HepG2 (cell line): ENCODE results near the gene SPRYD3. TPM values are rescaled to one million over a fixed set of nuclear protein-coding genes. Genes with fewer than 3 reads are reported as not detected.

Source experiments
- GABPA ChIP-seq, 2 experiments: IDR thresholded peaks; 2 replicates each; pipeline ENCODE4 v1.6.1; 2011 to 2016; ENCODE audit warnings: low read depth in 2 of 2, low read length in 1 of 2, missing biosample characterization in 1 of 2, missing genetic modification characterization in 1 of 2
- GATAD2A ChIP-seq: IDR thresholded peaks from 2 replicates; pipeline ENCODE4 v1.6.1; 2016
- GTF2F1 ChIP-seq: fragments of 150-350 bp; IDR thresholded peaks from 2 replicates; pipeline ENCODE4 v1.6.1; 2014; ENCODE audit warnings: low read length
- HDAC1 ChIP-seq: sonication (generic); formaldehyde crosslinking; IDR thresholded peaks from 2 replicates; pipeline ENCODE4 v1.5.1; 2020; ENCODE audit warnings: mild to moderate bottlenecking, missing genetic modification reagents
- HOXA5 ChIP-seq: sonication (generic); formaldehyde crosslinking; IDR thresholded peaks from 2 replicates; pipeline ENCODE4 v1.4.0; 2020; ENCODE audit warnings: missing genetic modification reagents
- HOXD1 ChIP-seq: sonication (generic); formaldehyde crosslinking; IDR thresholded peaks from 2 replicates; pipeline ENCODE4 v1.5.0; 2020; ENCODE audit warnings: missing genetic modification reagents
- IRF2 ChIP-seq: IDR thresholded peaks from 2 replicates; pipeline ENCODE4 v1.6.1; 2018; ENCODE audit warnings: missing genetic modification reagents, missing compliant biosample characterization
- NR2F6 ChIP-seq, 2 experiments: IDR thresholded peaks; 2 replicates each; pipeline ENCODE4 v1.6.1; 2016; ENCODE audit warnings: antibody characterized with exemption in 1 of 2, mild to moderate bottlenecking in 1 of 2
- RBFOX2 ChIP-seq: fragments of 200-400 bp; formaldehyde crosslinking; IDR thresholded peaks from 2 replicates; pipeline ENCODE4 v1.6.1; 2017; ENCODE audit warnings: low read depth, mild to moderate bottlenecking, low read length
- RFX1 ChIP-seq: fragments of 450-650 bp; IDR thresholded peaks from 2 replicates; pipeline ENCODE4 v1.6.1; 2017
- SAP130 ChIP-seq: IDR thresholded peaks from 2 replicates; pipeline ENCODE4 v1.6.1; 2016; ENCODE audit warnings: low read depth
- SIX4 ChIP-seq: sonication (generic); formaldehyde crosslinking; IDR thresholded peaks from 2 replicates; pipeline ENCODE4 v1.4.0; 2020; ENCODE audit warnings: missing genetic modification reagents
- ZBTB38 ChIP-seq: sonication (generic); formaldehyde crosslinking; IDR thresholded peaks from 2 replicates; pipeline ENCODE4 v1.5.1; 2020; ENCODE audit warnings: mild to moderate bottlenecking, missing genetic modification reagents
- ZNF383 ChIP-seq: sonication (generic); formaldehyde crosslinking; IDR thresholded peaks from 2 replicates; pipeline ENCODE4 v1.4.0; 2020; ENCODE audit warnings: missing genetic modification reagents, mild to moderate bottlenecking, borderline replicate concordance
- ZNF430 ChIP-seq: sonication (generic); formaldehyde crosslinking; IDR thresholded peaks from 2 replicates; pipeline ENCODE4 v1.9.0; 2021; ENCODE audit warnings: mild to moderate bottlenecking, missing genetic modification reagents
- ZNF607 ChIP-seq: sonication (generic); formaldehyde crosslinking; IDR thresholded peaks from 2 replicates; pipeline ENCODE4 v1.5.1; 2020; ENCODE audit warnings: missing genetic modification reagents, mild to moderate bottlenecking, borderline replicate concordance
- ZNF724P ChIP-seq: sonication (generic); formaldehyde crosslinking; IDR thresholded peaks from 2 replicates; pipeline ENCODE4 v1.8.0; 2022; ENCODE audit warnings: missing genetic modification reagents, borderline replicate concordance
- ZNF841 ChIP-seq: sonication (generic); formaldehyde crosslinking; IDR thresholded peaks from 2 replicates; pipeline ENCODE4 v1.8.1; 2023; ENCODE audit warnings: missing genetic modification reagents, borderline replicate concordance
- polyA plus RNA-seq, 8 experiments: library from polyadenylated mRNA; depleted of rRNA in 3 of 8; stranded (reverse) in 7 of 8; unstranded in 1 of 8; fragments of >200 nt; fragmentation: Illumina TruSeq in 4 of 8; extraction: Trizol in 4 of 8; gene quantifications; 2 replicates each; pipeline versions ENCODE4 v1.2.1 to v1.2.3, GENCODE V29; 2011 to 2016; ENCODE audit warnings: low read depth in 4 of 8, missing spikeins in 1 of 8, mixed read lengths in 1 of 8; ENCODE audit not compliant: insufficient read depth in 1 of 8
- total RNA-seq, 5 experiments: library from RNA; depleted of rRNA; stranded (reverse); fragments of >200 nt; fragmentation: Illumina TruSeq; extraction: Trizol; gene quantifications; 2 replicates each; pipeline ENCODE4 v1.2.3, GENCODE V29; 2016; ENCODE audit warnings: low read depth in 1 of 5
- TF ChIP-seq, protein P1 (sequence below): sonication (generic); formaldehyde crosslinking; IDR thresholded peaks from 2 replicates; pipeline ENCODE4 v1.4.0; 2020; ENCODE audit warnings: mild to moderate bottlenecking, missing genetic modification reagents
- TF ChIP-seq, protein P2 (sequence below): sonication (generic); formaldehyde crosslinking; IDR thresholded peaks from 2 replicates; pipeline ENCODE4 v1.4.0; 2020; ENCODE audit warnings: missing genetic modification reagents, borderline replicate concordance
- TF ChIP-seq, protein P3 (sequence below): sonication (generic); formaldehyde crosslinking; IDR thresholded peaks from 2 replicates; pipeline ENCODE4 v1.4.0; 2020; ENCODE audit warnings: missing genetic modification reagents
- TF ChIP-seq, protein P4 (sequence below): sonication (generic); IDR thresholded peaks from 2 replicates; pipeline ENCODE4 v1.6.1; 2016; ENCODE audit warnings: low read depth, borderline replicate concordance

Gene SPRYD3
- total and polyA plus RNA-seq, 2 of the 13 experiments (the other 11 are each of a cell fraction or from before 2014, with no cell fraction given): 9.0 to 9.2 TPM

- TF ChIP-seq IRF2 (CRISPR knock-in tag) (peak; percentile 37; the same call in 1 of the 2 replicates), HDAC1 (peak; percentile 65), ZNF841 (CRISPR knock-in tag) (no peak), GATAD2A (CRISPR knock-in tag) (peak; percentile 28), ZBTB38 (CRISPR knock-in tag) (peak; percentile 72; the same call in 1 of the 2 replicates), ZNF607 (CRISPR knock-in tag) (peak; percentile 35; the same call in 1 of the 2 replicates), NR2F6 (IDR thresholded peaks at IDR 0.05) (no peak), NR2F6 (CRISPR knock-in tag; IDR thresholded peaks at IDR 0.05) (peak; percentile 74), SAP130 (CRISPR knock-in tag) (0 out of 2 replicates have a peak, but pooled peaks have one; percentile 16), RFX1 (no peak), SIX4 (CRISPR knock-in tag) (0 out of 2 replicates have a peak, but pooled peaks have one; percentile 45), HOXA5 (no peak), HOXD1 (CRISPR knock-in tag) (no peak), ZNF724P (CRISPR knock-in tag) (0 out of 2 replicates have a peak, but pooled peaks have one; percentile 9), ZNF430 (CRISPR knock-in tag) (0 out of 2 replicates have a peak, but pooled peaks have one; percentile 30), RBFOX2 (0 out of 2 replicates have a peak, but pooled peaks have one; percentile 15), ZNF383 (CRISPR knock-in tag) (no peak), GABPA (IDR thresholded peaks at IDR 0.05; ENCODE audit: low read depth, low read length) (no peak), GABPA (CRISPR knock-in tag; IDR thresholded peaks at IDR 0.05; ENCODE audit: low read depth) (peak; percentile 30; the same call in 1 of the 2 replicates), GTF2F1 (no peak)
- TF ChIP-seq, protein P1, sequence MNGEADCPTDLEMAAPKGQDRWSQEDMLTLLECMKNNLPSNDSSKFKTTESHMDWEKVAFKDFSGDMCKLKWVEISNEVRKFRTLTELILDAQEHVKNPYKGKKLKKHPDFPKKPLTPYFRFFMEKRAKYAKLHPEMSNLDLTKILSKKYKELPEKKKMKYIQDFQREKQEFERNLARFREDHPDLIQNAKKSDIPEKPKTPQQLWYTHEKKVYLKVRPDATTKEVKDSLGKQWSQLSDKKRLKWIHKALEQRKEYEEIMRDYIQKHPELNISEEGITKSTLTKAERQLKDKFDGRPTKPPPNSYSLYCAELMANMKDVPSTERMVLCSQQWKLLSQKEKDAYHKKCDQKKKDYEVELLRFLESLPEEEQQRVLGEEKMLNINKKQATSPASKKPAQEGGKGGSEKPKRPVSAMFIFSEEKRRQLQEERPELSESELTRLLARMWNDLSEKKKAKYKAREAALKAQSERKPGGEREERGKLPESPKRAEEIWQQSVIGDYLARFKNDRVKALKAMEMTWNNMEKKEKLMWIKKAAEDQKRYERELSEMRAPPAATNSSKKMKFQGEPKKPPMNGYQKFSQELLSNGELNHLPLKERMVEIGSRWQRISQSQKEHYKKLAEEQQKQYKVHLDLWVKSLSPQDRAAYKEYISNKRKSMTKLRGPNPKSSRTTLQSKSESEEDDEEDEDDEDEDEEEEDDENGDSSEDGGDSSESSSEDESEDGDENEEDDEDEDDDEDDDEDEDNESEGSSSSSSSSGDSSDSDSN (CRISPR knock-in tag): 0 out of 2 replicates have a peak, but pooled peaks have one; percentile 5
- TF ChIP-seq, protein P2, sequence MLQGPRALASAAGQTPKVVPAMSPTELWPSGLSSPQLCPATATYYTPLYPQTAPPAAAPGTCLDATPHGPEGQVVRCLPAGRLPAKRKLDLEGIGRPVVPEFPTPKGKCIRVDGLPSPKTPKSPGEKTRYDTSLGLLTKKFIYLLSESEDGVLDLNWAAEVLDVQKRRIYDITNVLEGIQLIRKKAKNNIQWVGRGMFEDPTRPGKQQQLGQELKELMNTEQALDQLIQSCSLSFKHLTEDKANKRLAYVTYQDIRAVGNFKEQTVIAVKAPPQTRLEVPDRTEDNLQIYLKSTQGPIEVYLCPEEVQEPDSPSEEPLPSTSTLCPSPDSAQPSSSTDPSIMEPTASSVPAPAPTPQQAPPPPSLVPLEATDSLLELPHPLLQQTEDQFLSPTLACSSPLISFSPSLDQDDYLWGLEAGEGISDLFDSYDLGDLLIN (CRISPR knock-in tag): no peak
- TF ChIP-seq, protein P3, sequence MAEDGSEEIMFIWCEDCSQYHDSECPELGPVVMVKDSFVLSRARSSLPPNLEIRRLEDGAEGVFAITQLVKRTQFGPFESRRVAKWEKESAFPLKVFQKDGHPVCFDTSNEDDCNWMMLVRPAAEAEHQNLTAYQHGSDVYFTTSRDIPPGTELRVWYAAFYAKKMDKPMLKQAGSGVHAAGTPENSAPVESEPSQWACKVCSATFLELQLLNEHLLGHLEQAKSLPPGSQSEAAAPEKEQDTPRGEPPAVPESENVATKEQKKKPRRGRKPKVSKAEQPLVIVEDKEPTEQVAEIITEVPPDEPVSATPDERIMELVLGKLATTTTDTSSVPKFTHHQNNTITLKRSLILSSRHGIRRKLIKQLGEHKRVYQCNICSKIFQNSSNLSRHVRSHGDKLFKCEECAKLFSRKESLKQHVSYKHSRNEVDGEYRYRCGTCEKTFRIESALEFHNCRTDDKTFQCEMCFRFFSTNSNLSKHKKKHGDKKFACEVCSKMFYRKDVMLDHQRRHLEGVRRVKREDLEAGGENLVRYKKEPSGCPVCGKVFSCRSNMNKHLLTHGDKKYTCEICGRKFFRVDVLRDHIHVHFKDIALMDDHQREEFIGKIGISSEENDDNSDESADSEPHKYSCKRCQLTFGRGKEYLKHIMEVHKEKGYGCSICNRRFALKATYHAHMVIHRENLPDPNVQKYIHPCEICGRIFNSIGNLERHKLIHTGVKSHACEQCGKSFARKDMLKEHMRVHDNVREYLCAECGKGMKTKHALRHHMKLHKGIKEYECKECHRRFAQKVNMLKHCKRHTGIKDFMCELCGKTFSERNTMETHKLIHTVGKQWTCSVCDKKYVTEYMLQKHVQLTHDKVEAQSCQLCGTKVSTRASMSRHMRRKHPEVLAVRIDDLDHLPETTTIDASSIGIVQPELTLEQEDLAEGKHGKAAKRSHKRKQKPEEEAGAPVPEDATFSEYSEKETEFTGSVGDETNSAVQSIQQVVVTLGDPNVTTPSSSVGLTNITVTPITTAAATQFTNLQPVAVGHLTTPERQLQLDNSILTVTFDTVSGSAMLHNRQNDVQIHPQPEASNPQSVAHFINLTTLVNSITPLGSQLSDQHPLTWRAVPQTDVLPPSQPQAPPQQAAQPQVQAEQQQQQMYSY (CRISPR knock-in tag): no peak
- TF ChIP-seq, protein P4, sequence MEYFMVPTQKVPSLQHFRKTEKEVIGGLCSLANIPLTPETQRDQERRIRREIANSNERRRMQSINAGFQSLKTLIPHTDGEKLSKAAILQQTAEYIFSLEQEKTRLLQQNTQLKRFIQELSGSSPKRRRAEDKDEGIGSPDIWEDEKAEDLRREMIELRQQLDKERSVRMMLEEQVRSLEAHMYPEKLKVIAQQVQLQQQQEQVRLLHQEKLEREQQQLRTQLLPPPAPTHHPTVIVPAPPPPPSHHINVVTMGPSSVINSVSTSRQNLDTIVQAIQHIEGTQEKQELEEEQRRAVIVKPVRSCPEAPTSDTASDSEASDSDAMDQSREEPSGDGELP: no peak
Measured at GRCh38 chr12:53101931-53102781, 23.0 kb upstream of the SPRYD3 start (continued).
